SK-N-SH (cell line): ENCODE measurements around the gene IMPA2. TPM values are rescaled to one million over a fixed set of nuclear protein-coding genes. Genes with fewer than 3 reads are reported as not detected.

Source experiments
- CTCF ChIA-PET: fragments of 300-600, 350-600 bp; formaldehyde crosslinking; extraction: SDS; loops from one replicate; lab custom pipeline; 2021; lab: Yijun Ruan, JAX
- POLR2A ChIA-PET: fragments of 350-600 bp; sonication (Branson Sonifier 250); formaldehyde crosslinking; extraction: SDS; loops from one replicate; lab custom pipeline; 2020; ENCODE audit warnings: antibody characterized with exemption, inconsistent platforms; lab: Yijun Ruan, JAX
- DNase-seq: peaks from one replicate; pipeline ENCODE4 v3.0.0; 2012
- H2AFZ ChIP-seq: fragments of 200-600 bp; sonication (generic); 2 replicates; pipeline ENCODE4 v1.8.1; 2016; ENCODE audit warnings: antibody characterized with exemption, mild to moderate bottlenecking, low read depth
- H3F3A ChIP-seq: fragments of 200-600 bp; sonication (generic); replicated peaks from 2 replicates; pipeline ENCODE3; 2016; ENCODE audit warnings: antibody characterized with exemption, mild to moderate bottlenecking; ENCODE audit not compliant: insufficient read depth
- H3K27ac ChIP-seq, 2 experiments: fragments of 200-500 bp in 1 of 2; fragments of 200-600 bp in 1 of 2; sonication (Bioruptor generic) in 1 of 2; sonication (generic), shearing (Covaris generic) in 1 of 2; 2 replicates each; pipeline versions ENCODE4 v1.5.1 to v1.6.1; 2014 to 2016; ENCODE audit warnings: low read depth in 2 of 2, inconsistent platforms in 1 of 2, low read length in 1 of 2, mild to moderate bottlenecking in 1 of 2, mixed read lengths in 1 of 2
- H3K27me3 ChIP-seq: fragments of 200-600 bp; sonication (generic), shearing (Covaris generic); 2 replicates; pipeline ENCODE4 v1.6.1; 2016; ENCODE audit warnings: mixed run types; ENCODE audit not compliant: insufficient read depth
- H3K36me3 ChIP-seq, 2 experiments: fragments of 200-500 bp in 1 of 2; fragments of 200-600 bp in 1 of 2; sonication (Bioruptor generic) in 1 of 2; sonication (generic) in 1 of 2; replicated peaks in 1 of 2; 2 replicates each; pipeline versions ENCODE3 to v1.5.1; 2014 to 2016; ENCODE audit warnings: low read length in 1 of 2, mild to moderate bottlenecking in 1 of 2; ENCODE audit not compliant: insufficient read depth in 2 of 2, control insufficient read depth in 1 of 2
- H3K4me1 ChIP-seq, 2 experiments: fragments of 200-500 bp in 1 of 2; fragments of 200-600 bp in 1 of 2; sonication (Bioruptor generic) in 1 of 2; sonication (generic), shearing (Covaris generic) in 1 of 2; 2 replicates each; pipeline versions ENCODE4 v1.5.1 to v1.6.1; 2014 to 2016; ENCODE audit warnings: low read depth in 1 of 2, low read length in 1 of 2, mixed run types in 1 of 2; ENCODE audit not compliant: insufficient read depth in 2 of 2, control insufficient read depth in 1 of 2
- H3K4me2 ChIP-seq: fragments of 200-600 bp; sonication (generic), shearing (Covaris generic); 2 replicates; pipeline ENCODE4 v1.6.1; 2017; ENCODE audit warnings: mixed run types
- H3K4me3 ChIP-seq, 2 experiments: fragments of 200-500 bp in 1 of 2; fragments of 200-600 bp in 1 of 2; sonication (Bioruptor generic) in 1 of 2; sonication (generic), shearing (Covaris generic) in 1 of 2; 2 replicates each; pipeline versions ENCODE4 v1.5.1 to v1.8.1; 2014 to 2016; ENCODE audit warnings: low read depth in 2 of 2, inconsistent platforms in 1 of 2, low read length in 1 of 2, mild to moderate bottlenecking in 1 of 2, mixed read lengths in 1 of 2, moderate library complexity in 1 of 2
- H3K79me2 ChIP-seq: fragments of 200-600 bp; sonication (generic); 2 replicates; pipeline ENCODE4 v1.8.1; 2017; ENCODE audit warnings: mild to moderate bottlenecking; ENCODE audit not compliant: insufficient read depth
- H3K9ac ChIP-seq: fragments of 200-600 bp; sonication (generic); 2 replicates; pipeline ENCODE4 v1.6.1; 2017; ENCODE audit warnings: mixed run types
- H3K9me2 ChIP-seq: fragments of 200-600 bp; sonication (generic); 2 replicates; pipeline ENCODE4 v1.6.1; 2017; ENCODE audit warnings: mixed run types
- H3K9me3 ChIP-seq: fragments of 200-600 bp; sonication (generic); 2 replicates; pipeline ENCODE4 v1.6.1; 2017; ENCODE audit warnings: mixed run types, mild to moderate bottlenecking, moderate library complexity
- H4K20me1 ChIP-seq: fragments of 200-600 bp; sonication (generic); 2 replicates; pipeline ENCODE4 v1.6.1; 2017; ENCODE audit warnings: mild to moderate bottlenecking, mixed run types; ENCODE audit not compliant: insufficient read depth
- ELF1 ChIP-seq: IDR thresholded peaks from 2 replicates; pipeline ENCODE4 v1.4.0; 2012
- EZH2phosphoT487 ChIP-seq: fragments of 200-600 bp; sonication (generic); IDR thresholded peaks from 2 replicates; pipeline ENCODE4 v1.6.1; 2017; ENCODE audit warnings: low read depth, mixed run types, mild to moderate bottlenecking, antibody characterized with exemption, moderate library complexity, borderline replicate concordance
- FOSL2 ChIP-seq: IDR thresholded peaks from 2 replicates; pipeline ENCODE4 v1.4.0; 2012; ENCODE audit warnings: low read depth, mild to moderate bottlenecking, moderate library complexity, borderline replicate concordance
- FOXJ3 ChIP-seq: sonication (generic); formaldehyde crosslinking; IDR thresholded peaks from 2 replicates; pipeline ENCODE4 v1.5.1; 2020; ENCODE audit warnings: mild to moderate bottlenecking, missing genetic modification reagents
- FOXM1 ChIP-seq: IDR thresholded peaks from 2 replicates; pipeline ENCODE4 v1.4.0; 2012; ENCODE audit warnings: low read depth, mild to moderate bottlenecking
- GABPA ChIP-seq: IDR thresholded peaks from 2 replicates; pipeline ENCODE4 v1.4.0; 2012; ENCODE audit warnings: low read depth, mild to moderate bottlenecking
- JUND ChIP-seq: IDR thresholded peaks from 2 replicates; pipeline ENCODE4 v1.4.0; 2012
- MEF2A ChIP-seq: IDR thresholded peaks from 2 replicates; pipeline ENCODE4 v1.4.0; 2012; ENCODE audit warnings: low read depth, borderline replicate concordance
- NRF1 ChIP-seq: IDR thresholded peaks from 2 replicates; pipeline ENCODE4 v1.6.1; 2012; ENCODE audit warnings: low read depth, mild to moderate bottlenecking, low read length
- POLR2AphosphoS5 ChIP-seq: IDR thresholded peaks from 2 replicates; pipeline ENCODE4 v1.6.1; 2012; ENCODE audit warnings: low read depth, low read length
- RAD21 ChIP-seq: IDR thresholded peaks from 2 replicates; pipeline ENCODE4 v1.6.1; 2012; ENCODE audit warnings: mild to moderate bottlenecking, low read length
- RFX5 ChIP-seq: IDR thresholded peaks from 2 replicates; pipeline ENCODE4 v1.6.1; 2012; ENCODE audit warnings: mild to moderate bottlenecking, improper control_type of control experiment, low read length
- SIN3A ChIP-seq: IDR thresholded peaks from 2 replicates; pipeline ENCODE4 v1.6.1; 2012; ENCODE audit warnings: low read depth, mild to moderate bottlenecking, low read length, moderate library complexity, borderline replicate concordance
- TAF1 ChIP-seq: IDR thresholded peaks from 2 replicates; pipeline ENCODE4 v1.6.1; 2012; ENCODE audit warnings: low read depth, mild to moderate bottlenecking, low read length, moderate library complexity, borderline replicate concordance
- TEAD4 ChIP-seq: IDR thresholded peaks from 2 replicates; pipeline ENCODE4 v1.4.0; 2012; ENCODE audit warnings: mild to moderate bottlenecking, borderline replicate concordance; ENCODE audit not compliant: insufficient read depth
- WGBS: methylation state at CpG from one replicate; pipeline ENCODE4 v1.1.6; 2017; ENCODE audit warnings: low lambda C conversion rate; 5-methylcytosine and 5-hydroxymethylcytosine counted together
- polyA plus RNA-seq, 3 experiments: library from polyadenylated mRNA; depleted of rRNA; stranded (reverse); fragments of >200 nt; gene quantifications; 2 replicates each; pipeline ENCODE4 v1.2.3, GENCODE V29; 2012
- TF ChIP-seq, protein P1 (sequence below): fragments of 200-600 bp; sonication (generic); IDR thresholded peaks from 2 replicates; pipeline ENCODE4 v1.6.1; 2017; ENCODE audit warnings: antibody characterized with exemption, mild to moderate bottlenecking, moderate library complexity
- TF ChIP-seq, protein P2 (sequence below): IDR thresholded peaks from 2 replicates; pipeline ENCODE4 v1.4.0; 2012; ENCODE audit warnings: low read depth, borderline replicate concordance
- TF ChIP-seq, protein P3 (sequence below): IDR thresholded peaks from 2 replicates; pipeline ENCODE4; 2012
- TF ChIP-seq, protein P4 (sequence below): IDR thresholded peaks from 2 replicates; pipeline ENCODE4 v1.4.0; 2012; ENCODE audit warnings: low read depth
- TF ChIP-seq, protein P5 (sequence below): IDR thresholded peaks from 2 replicates; pipeline ENCODE4 v1.4.0; 2012; ENCODE audit warnings: low read depth, borderline replicate concordance

IMPA2 gene
- polyA plus RNA-seq, 1 of the 3 experiments (the other 2 are of a cell fraction): 0.18 TPM

DNA sequence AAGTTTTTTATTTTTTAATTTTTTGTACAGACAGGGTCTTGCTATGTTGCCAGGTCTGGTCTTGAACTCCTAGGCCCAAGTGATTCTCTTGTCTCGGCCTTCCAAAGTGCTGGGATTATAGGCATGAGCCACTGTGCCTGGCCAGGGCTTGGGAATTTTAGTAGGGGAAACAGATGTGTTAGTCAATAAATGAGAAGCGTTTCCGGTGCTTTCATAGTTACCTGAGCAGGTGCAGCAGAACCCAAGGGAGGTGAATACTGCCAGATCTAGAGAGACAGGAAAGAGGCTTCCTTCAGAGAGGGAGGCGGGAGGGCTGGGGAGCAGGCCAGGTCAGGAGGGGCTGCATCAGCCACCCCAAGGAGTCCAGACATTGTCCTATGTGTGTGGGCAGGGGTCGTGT is 30.5 kb upstream of the IMPA2 start (continued):
- TF ChIP-seq RAD21 (no peak), ELF1 (no peak), TAF1 (no peak)
- TF ChIP-seq, protein P1, sequence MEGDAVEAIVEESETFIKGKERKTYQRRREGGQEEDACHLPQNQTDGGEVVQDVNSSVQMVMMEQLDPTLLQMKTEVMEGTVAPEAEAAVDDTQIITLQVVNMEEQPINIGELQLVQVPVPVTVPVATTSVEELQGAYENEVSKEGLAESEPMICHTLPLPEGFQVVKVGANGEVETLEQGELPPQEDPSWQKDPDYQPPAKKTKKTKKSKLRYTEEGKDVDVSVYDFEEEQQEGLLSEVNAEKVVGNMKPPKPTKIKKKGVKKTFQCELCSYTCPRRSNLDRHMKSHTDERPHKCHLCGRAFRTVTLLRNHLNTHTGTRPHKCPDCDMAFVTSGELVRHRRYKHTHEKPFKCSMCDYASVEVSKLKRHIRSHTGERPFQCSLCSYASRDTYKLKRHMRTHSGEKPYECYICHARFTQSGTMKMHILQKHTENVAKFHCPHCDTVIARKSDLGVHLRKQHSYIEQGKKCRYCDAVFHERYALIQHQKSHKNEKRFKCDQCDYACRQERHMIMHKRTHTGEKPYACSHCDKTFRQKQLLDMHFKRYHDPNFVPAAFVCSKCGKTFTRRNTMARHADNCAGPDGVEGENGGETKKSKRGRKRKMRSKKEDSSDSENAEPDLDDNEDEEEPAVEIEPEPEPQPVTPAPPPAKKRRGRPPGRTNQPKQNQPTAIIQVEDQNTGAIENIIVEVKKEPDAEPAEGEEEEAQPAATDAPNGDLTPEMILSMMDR: no peak

DNA sequence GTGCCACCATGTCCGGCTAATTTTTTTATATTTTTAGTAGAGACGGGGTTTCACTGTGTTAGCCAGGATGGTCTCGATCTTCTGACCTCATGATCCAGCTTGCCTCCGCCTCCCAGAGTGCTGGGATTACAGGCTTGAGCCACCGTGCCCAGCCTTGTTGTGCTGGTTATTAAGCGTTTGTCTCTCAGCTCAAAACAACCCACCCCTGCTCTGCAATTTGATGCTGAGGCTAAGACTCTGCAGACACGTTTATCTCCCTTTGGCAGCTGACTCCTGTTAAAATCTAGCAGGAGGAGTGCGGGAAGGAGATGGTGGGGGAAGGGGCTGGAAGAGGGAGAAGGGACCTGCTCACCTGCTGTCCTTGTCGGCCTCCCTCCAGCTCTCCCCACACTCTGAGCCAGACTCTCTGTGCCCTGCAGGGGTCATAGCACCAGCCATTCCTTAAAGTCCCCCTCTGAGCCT is 29.9 kb upstream of the IMPA2 start:
- ChIA-PET CTCF (interaction anchor here (5.5 to 6.4 kb wide), 2 partner anchors 13 to 87 kb away, joined by 28 to 41 read pairs; no protein-coding TSS in a partner anchor), POLR2A (no interaction called here)
- H4K20me1 ChIP-seq: no peaks in the 10 kb centered on the region
- H3K9ac ChIP-seq: no peak overlapping the region
- no peaks in the 10 kb centered on the region for H3K79me2 ChIP-seq
- H3K4me2 ChIP-seq: no peak overlapping the region
- no peak overlapping the region for H3K4me3 ChIP-seq
- DNase-seq: no peak
- H3K4me1 ChIP-seq: no peaks in the 10 kb centered on the region
- no peak overlapping the region for H3K27ac ChIP-seq
- no peak overlapping the region for H2AFZ ChIP-seq
- no peaks in the 10 kb centered on the region for H3F3A ChIP-seq
- WGBS: 38% methylated on average over 9 of the region's 9 CpGs
- H3K9me3 ChIP-seq: no peaks in the 10 kb centered on the region
- no peaks in the 10 kb centered on the region for H3K9me2 ChIP-seq
- H3K36me3 ChIP-seq: no peaks in the 10 kb centered on the region
- no peaks in the 10 kb centered on the region; the same call in 1 of the 2 replicates for H3K27me3 ChIP-seq
- TF ChIP-seq TEAD4: no peak
- no peak for TF ChIP-seq JUND
- TF ChIP-seq, protein P2, sequence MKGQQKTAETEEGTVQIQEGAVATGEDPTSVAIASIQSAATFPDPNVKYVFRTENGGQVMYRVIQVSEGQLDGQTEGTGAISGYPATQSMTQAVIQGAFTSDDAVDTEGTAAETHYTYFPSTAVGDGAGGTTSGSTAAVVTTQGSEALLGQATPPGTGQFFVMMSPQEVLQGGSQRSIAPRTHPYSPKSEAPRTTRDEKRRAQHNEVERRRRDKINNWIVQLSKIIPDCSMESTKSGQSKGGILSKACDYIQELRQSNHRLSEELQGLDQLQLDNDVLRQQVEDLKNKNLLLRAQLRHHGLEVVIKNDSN: no peak
- TF ChIP-seq MEF2A: no peak
- TF ChIP-seq, protein P3, sequence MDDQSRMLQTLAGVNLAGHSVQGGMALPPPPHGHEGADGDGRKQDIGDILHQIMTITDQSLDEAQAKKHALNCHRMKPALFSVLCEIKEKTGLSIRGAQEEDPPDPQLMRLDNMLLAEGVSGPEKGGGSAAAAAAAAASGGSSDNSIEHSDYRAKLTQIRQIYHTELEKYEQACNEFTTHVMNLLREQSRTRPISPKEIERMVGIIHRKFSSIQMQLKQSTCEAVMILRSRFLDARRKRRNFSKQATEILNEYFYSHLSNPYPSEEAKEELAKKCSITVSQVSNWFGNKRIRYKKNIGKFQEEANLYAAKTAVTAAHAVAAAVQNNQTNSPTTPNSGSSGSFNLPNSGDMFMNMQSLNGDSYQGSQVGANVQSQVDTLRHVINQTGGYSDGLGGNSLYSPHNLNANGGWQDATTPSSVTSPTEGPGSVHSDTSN: no peak
- TF ChIP-seq RFX5: no peak
- TF ChIP-seq SIN3A: no peak
- TF ChIP-seq, protein P4, sequence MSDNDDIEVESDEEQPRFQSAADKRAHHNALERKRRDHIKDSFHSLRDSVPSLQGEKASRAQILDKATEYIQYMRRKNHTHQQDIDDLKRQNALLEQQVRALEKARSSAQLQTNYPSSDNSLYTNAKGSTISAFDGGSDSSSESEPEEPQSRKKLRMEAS: no peak
- TF ChIP-seq ELF1: no peak
- TF ChIP-seq FOSL2: no peak
- TF ChIP-seq, protein P5, sequence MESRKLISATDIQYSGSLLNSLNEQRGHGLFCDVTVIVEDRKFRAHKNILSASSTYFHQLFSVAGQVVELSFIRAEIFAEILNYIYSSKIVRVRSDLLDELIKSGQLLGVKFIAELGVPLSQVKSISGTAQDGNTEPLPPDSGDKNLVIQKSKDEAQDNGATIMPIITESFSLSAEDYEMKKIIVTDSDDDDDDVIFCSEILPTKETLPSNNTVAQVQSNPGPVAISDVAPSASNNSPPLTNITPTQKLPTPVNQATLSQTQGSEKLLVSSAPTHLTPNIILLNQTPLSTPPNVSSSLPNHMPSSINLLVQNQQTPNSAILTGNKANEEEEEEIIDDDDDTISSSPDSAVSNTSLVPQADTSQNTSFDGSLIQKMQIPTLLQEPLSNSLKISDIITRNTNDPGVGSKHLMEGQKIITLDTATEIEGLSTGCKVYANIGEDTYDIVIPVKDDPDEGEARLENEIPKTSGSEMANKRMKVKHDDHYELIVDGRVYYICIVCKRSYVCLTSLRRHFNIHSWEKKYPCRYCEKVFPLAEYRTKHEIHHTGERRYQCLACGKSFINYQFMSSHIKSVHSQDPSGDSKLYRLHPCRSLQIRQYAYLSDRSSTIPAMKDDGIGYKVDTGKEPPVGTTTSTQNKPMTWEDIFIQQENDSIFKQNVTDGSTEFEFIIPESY: no peak
- TF ChIP-seq GABPA: no peak
- no peak for TF ChIP-seq FOXM1
- no peak for TF ChIP-seq NRF1
- no peak for TF ChIP-seq EZH2phosphoT487
- TF ChIP-seq POLR2AphosphoS5: no peak
- no peak for TF ChIP-seq TAF1
- no peak for TF ChIP-seq FOXJ3
